ENCODE results near the gene SPRR2D.
"Not testable (repeated sequence)": the region's sequence is repeated elsewhere in the genome, so short reads cannot be mapped to it uniquely, and the experiment has no call there.

SPRR2D gene

DNA sequence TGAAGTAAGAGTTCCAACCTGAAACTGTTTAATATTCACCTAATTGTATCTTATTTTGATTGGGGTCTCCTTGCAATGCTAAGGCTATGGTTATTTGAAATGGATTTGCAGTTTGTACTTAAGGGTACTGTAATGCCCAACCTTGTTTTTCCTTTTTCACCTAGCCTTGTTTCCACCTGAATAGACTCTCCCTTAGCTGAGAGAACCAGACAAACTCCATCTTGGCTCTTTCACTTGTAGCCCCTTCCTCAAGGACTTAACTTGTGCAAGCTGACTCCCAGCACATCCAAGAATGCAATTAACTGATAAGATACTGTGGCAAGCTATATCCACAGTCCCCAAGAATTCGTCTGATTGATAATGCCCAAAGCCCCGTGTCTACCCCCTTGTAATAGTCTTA is 19.1 kb downstream of the SPRR2D start:
- in situ Hi-C loops (cut with HindIII; ENCODE audit: low sequenced_read_pairs): not testable (repeated sequence)

DNA sequence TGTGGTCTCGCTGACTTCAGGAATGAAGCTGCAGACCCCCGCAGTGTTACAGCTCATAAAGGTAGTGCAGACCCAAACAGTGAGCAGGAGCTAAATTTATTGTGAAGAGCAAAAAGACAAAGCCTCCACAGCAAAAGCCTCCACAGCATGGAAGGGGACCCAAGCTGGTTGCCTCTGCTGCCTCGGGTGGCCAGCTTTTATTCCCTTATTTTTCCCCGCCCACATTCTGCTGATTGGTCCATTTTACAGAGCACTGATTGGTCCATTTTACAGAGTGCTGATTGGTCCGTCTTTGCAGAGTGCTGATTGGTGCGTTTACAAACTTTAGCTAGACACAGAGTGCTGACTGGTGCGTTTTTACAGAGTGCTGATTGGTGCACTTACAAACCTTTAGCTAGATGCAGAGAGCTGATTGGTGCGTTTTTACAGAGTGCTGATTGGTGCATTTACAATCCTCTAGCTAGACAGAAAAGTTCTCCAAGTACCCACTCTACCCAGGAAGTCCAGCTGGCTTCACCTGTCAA is 29.6 kb downstream of the SPRR2D start:
- in situ Hi-C loops (cut with HindIII; ENCODE audit: low sequenced_read_pairs): not testable (repeated sequence)

DNA sequence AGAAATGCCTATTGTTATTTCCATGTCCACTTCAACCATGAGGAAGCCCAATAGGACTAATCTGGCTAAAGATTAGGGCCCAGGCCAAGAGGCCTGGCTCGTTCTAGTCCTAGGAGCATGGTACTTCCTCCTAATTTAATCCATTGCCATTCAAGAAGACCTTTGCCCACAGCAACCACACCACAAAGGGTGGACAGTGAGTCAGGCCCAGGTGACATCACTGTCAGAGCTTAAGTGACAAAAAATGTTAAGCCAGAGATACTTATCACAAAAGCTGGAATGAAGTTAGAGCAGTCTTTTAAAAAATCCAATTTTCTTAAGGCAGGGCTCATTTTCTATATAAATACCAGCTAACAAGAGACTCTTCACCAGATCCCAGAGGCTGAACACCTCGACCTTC is 39.5 kb downstream of the SPRR2D start, which contains the start of gene SPRR3:
SPRR3 (plus strand) TSS at position 368 of the 400 bp plus-strand sequence. CDS start 1,272 bp downstream, outside the sequence.
- in situ Hi-C loops (cut with HindIII; ENCODE audit: low sequenced_read_pairs): no loop called here

DNA sequence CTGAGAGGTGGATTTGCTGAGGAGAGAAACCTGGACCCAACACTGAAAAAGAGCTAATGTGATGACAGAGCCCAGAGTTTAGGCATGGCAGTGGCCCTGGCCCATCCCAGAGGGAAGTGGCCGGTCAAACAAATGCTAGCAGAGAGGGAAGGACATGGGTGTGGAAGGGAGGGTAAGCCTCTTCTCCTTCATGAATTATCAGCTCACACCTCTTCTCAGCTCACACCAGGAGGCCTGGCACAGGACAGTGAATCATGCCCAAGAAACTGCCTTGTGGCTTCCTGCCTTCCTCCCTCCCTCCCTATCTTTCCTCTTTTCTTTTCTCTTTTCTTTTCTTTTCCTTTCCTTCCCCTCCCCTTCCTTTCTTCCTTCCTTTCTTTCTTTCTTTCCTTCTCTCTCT is 40.6 kb downstream of the SPRR2D start:
- in situ Hi-C loops (cut with HindIII; ENCODE audit: low sequenced_read_pairs): no loop called here

DNA sequence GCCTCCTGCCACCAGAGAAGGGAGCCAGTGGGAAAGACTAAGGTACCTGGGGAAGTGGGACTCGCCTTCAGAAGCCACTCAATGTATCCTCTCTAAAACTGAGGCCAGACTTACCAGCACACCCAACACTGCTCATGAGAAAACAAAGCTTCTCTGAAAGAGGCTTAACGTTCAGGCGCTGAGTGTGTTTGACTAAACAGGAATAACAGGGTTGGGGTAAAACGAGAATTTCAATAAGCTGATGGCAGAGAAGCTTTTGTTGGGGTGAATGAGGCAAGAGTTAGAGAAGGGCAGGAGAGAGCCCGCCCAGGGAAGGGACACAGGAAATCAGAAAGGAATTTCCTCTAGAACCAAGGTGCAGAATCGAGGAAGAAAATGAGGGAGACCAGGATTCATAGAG is 41.1 kb downstream of the SPRR2D start:
- in situ Hi-C loops (cut with HindIII; ENCODE audit: low sequenced_read_pairs): no loop called here

DNA sequence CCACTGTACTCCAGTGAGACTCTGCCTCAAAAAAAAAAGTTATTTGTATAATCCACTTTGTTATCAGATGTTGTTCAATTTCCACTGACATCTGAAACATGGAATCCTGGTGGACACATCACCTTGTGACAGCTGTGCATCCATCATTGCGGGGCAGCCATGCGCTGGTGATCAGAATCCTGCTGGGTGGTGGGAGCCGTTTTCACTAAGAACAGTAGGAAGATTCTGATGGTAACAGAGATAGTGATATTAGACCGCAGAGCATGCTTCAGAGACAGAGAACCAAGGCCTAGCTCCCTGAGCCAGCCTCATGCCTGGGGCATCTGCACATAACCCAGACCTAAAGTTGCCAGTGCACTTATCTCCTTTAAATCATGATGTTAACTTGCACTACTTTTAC is 42.4 kb downstream of the SPRR2D start:
- in situ Hi-C loops (cut with HindIII; ENCODE audit: low sequenced_read_pairs): no loop called here

DNA sequence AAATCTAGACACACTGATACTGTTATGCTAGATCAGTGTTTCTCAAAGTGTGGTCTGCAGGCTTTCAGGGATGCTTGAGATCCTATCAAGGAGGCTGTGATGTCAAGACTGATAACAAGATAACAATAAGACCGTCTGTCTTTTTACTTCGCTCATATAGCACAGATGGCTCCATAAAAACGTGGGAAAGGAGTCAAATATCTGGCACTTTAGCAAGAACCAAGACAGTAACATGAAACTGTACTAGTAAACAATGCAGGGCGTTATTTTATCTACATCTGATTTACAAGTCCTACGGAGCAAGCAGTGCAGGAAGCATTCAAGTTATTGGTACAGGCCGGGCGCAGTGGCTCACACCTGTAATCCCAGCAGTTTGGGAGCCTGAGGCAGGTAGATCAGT is 43.0 kb downstream of the SPRR2D start:
- in situ Hi-C loops (cut with HindIII; ENCODE audit: low sequenced_read_pairs): no loop called here

DNA sequence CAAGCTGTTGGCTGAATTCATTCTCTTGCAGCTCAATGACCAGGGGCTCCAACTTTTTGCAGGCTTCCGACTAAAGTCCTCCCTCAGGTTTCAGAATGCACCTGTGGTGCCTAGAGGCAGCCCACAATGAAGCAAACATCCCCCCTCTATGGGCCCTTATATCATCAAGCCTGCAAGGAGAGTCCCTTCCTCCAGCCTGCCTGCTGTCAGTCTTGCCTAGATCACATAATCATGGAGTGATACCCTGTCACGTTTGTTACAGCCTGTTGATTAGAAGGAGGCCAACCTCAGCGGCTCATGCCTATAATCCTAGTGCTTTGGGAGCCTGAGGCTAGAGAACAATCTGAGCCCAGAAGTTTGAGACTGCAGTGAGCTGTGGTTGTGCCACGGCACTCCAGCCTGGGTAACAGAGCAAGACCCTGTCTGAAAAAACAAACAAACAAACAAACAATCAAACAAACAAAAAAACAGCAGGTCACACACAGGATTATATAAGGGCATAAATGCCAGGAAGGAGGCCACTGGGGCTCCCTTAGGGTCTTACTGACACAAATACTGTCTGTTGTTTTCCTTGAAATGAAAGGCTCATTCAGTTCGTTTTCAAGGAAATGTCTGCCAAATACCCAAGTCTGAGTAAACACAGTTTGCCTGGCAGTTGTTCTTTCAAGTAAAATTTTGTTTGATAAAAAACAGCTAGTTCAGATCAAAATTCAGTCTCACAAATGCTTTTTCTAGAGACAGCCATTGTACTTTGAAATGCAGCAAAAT is 44.1 kb downstream of the SPRR2D start:
- in situ Hi-C loops (cut with HindIII; ENCODE audit: low sequenced_read_pairs): no loop called here

DNA sequence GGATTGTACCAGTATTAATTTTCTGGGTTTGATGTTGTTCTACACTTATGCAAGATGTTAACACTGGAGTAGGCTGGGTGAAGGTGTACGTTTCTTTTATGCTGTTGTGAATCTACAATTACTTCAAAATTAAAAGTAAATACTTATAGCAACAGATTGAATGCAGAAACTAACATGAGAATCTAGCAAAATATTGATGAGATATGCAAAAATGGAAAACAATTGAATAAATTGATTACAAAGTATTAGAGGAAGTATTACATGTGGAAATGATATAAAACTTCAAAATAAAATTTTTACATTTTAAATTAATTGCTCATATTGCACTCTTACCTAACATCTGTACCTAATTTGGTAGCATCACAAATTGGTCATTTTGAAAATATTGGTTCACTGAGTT is 45.1 kb downstream of the SPRR2D start:
- in situ Hi-C loops (cut with HindIII; ENCODE audit: low sequenced_read_pairs): no loop called here

DNA sequence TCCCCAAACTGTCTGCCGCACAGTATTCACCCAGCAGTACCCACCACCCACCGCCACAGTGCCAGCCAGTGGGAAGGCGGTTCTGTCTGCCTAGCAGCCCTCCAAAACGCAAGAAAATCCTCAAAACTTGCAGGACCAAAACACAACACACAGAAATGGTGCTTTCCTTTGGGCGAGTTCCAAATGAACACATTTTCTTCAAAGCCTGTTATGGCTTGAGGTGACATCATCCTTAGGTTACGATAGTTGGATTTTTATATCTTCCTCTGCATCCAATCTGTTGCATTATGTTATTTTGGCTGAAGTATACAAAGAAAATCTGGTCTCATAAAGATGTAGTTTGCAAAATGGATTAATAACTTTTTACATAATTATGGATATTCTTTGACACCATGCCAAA is 47.7 kb downstream of the SPRR2D start:
- in situ Hi-C loops (cut with HindIII; ENCODE audit: low sequenced_read_pairs): no loop called here

Measured in DLD1 (cell line).